Mesendoderm (in vitro differentiated cells): ENCODE data around the gene ZNF611.
A peak's percentile ranks its signal among the peaks of the same experiment; 100 is the strongest.
"Not testable (repeated sequence)": the region's sequence is repeated elsewhere in the genome, so short reads cannot be mapped to it uniquely, and the experiment has no call there.

Source experiments
- DNase-seq: peaks from one replicate; pipeline ENCODE4 v3.0.0; 2013
- H2AK5ac ChIP-seq: 2 replicates; pipeline ENCODE4 v1.6.1; 2013; ENCODE audit warnings: low read length, inconsistent platforms
- H2BK120ac ChIP-seq: 2 replicates; pipeline ENCODE4 v1.6.1; 2013; ENCODE audit warnings: low read depth, mild to moderate bottlenecking, low read length, moderate library complexity, mixed read lengths
- H2BK15ac ChIP-seq: replicated peaks from 2 replicates; pipeline ENCODE4 v1.6.1; 2013; ENCODE audit warnings: low read depth, mild to moderate bottlenecking, moderate library complexity
- H2BK5ac ChIP-seq: 2 replicates; pipeline ENCODE4 v1.6.1; 2013; ENCODE audit warnings: low read length, inconsistent platforms
- H3K18ac ChIP-seq: 2 replicates; pipeline ENCODE4 v1.6.1; 2013; ENCODE audit warnings: mild to moderate bottlenecking, low read length, mixed read lengths
- H3K23ac ChIP-seq: one replicate; pipeline ENCODE4 v1.6.1; 2013; ENCODE audit warnings: low read length
- H3K27ac ChIP-seq: 2 replicates; pipeline ENCODE4 v1.5.1; 2013; ENCODE audit warnings: low read depth, mild to moderate bottlenecking, inconsistent platforms, low read length, moderate library complexity
- H3K27me3 ChIP-seq: 2 replicates; pipeline ENCODE4 v1.6.1; 2013; ENCODE audit warnings: low read length, control low read depth, mild to moderate bottlenecking, inconsistent platforms; ENCODE audit not compliant: insufficient read depth, poor library complexity
- H3K36me3 ChIP-seq: 2 replicates; pipeline ENCODE4 v1.6.1; 2013; ENCODE audit warnings: low read length, inconsistent platforms; ENCODE audit not compliant: control insufficient read depth, insufficient read depth
- H3K4ac ChIP-seq: one replicate; pipeline ENCODE4 v1.6.1; 2013; ENCODE audit warnings: low read depth, mild to moderate bottlenecking, low read length, moderate library complexity
- H3K4me1 ChIP-seq: 2 replicates; pipeline ENCODE4 v1.6.1; 2013; ENCODE audit warnings: low read depth, low read length, inconsistent platforms; ENCODE audit not compliant: control insufficient read depth
- H3K4me2 ChIP-seq: 2 replicates; pipeline ENCODE4 v1.6.1; 2013; ENCODE audit warnings: low read length
- H3K4me3 ChIP-seq: 2 replicates; pipeline ENCODE4 v1.5.1; 2013; ENCODE audit warnings: mild to moderate bottlenecking, low read length
- H3K56ac ChIP-seq: one replicate; pipeline ENCODE4 v1.6.1; 2013; ENCODE audit warnings: low read length
- H3K79me1 ChIP-seq: 2 replicates; pipeline ENCODE4 v1.6.1; 2013; ENCODE audit warnings: low read length, inconsistent platforms
- H3K79me2 ChIP-seq: 2 replicates; pipeline ENCODE4 v1.6.1; 2013; ENCODE audit warnings: mild to moderate bottlenecking, low read length; ENCODE audit not compliant: control insufficient read depth, insufficient read depth
- H3K9ac ChIP-seq: 2 replicates; pipeline ENCODE4 v1.6.1; 2013; ENCODE audit warnings: low read length, inconsistent platforms
- H4K5ac ChIP-seq: one replicate; pipeline ENCODE4 v1.6.1; 2013; ENCODE audit warnings: low read length
- H4K8ac ChIP-seq: one replicate; pipeline ENCODE4 v1.6.1; 2013; ENCODE audit warnings: low read depth, mild to moderate bottlenecking, control low read depth, low read length, moderate library complexity
- WGBS: extraction: QIAGEN DNeasy Blood & Tissue Kit; methylation state at CpG from one replicate; pipeline ENCODE4 v1.1.7; 2013; ENCODE audit warnings: low lambda C conversion rate, missing lambda C conversion rate; ENCODE audit not compliant: insufficient coverage; ENCODE audit errors: extremely low coverage; 5-methylcytosine and 5-hydroxymethylcytosine counted together

The ZNF611 gene

GRCh38 chr19:52724701-52725514 lies 9.9 kb downstream of the ZNF611 start:
- DNase-seq, result no peak
- H2BK15ac ChIP-seq, result no peak overlapping the region
- H3K27ac ChIP-seq, result peak overlapping the region; percentile 56
- H3K18ac ChIP-seq, result peak overlapping the region; percentile 34
- peak overlapping the region; percentile 47 for H3K56ac ChIP-seq
- no peak overlapping the region for H2AK5ac ChIP-seq
- H3K4me3 ChIP-seq, result no peak overlapping the region
- WGBS, result no CpG with 5 or more reads among the region's 23 CpGs
- H4K8ac ChIP-seq, result no peak overlapping the region
- H3K23ac ChIP-seq, result peak overlapping the region; percentile 32
- H3K4me1 ChIP-seq, result peaks cover 5% of the 10 kb centered on the region
- H3K9ac ChIP-seq, result no peak overlapping the region
- no peak overlapping the region for H2BK5ac ChIP-seq
- no peak overlapping the region for H2BK120ac ChIP-seq
- no peak overlapping the region for H4K5ac ChIP-seq
- no peaks in the 10 kb centered on the region for H3K27me3 ChIP-seq
- H3K4ac ChIP-seq, result no peak overlapping the region
- no peak overlapping the region for H3K4me2 ChIP-seq
- H3K79me1 ChIP-seq, result no peaks in the 10 kb centered on the region
- no peaks in the 10 kb centered on the region for H3K79me2 ChIP-seq
- H3K36me3 ChIP-seq, result no peaks in the 10 kb centered on the region

GRCh38 chr19:52723907-52724598 lies 10.8 kb downstream of the ZNF611 start:
- H3K9ac ChIP-seq, H4K5ac ChIP-seq, H3K36me3 ChIP-seq, H3K4me2 ChIP-seq, H3K4ac ChIP-seq, H3K4me1 ChIP-seq, H2BK120ac ChIP-seq, H3K23ac ChIP-seq, H2AK5ac ChIP-seq, H4K8ac ChIP-seq, H3K79me2 ChIP-seq, H2BK15ac ChIP-seq, H3K18ac ChIP-seq, H2BK5ac ChIP-seq, H3K79me1 ChIP-seq, H3K27me3 ChIP-seq, H3K4me3 ChIP-seq, H3K56ac ChIP-seq: not testable (repeated sequence)
- peak; percentile 89 for DNase-seq
- WGBS, result 100% methylated on average over 1 of the region's 9 CpGs
- H3K27ac ChIP-seq, result peak overlapping the region; percentile 78

DNA sequence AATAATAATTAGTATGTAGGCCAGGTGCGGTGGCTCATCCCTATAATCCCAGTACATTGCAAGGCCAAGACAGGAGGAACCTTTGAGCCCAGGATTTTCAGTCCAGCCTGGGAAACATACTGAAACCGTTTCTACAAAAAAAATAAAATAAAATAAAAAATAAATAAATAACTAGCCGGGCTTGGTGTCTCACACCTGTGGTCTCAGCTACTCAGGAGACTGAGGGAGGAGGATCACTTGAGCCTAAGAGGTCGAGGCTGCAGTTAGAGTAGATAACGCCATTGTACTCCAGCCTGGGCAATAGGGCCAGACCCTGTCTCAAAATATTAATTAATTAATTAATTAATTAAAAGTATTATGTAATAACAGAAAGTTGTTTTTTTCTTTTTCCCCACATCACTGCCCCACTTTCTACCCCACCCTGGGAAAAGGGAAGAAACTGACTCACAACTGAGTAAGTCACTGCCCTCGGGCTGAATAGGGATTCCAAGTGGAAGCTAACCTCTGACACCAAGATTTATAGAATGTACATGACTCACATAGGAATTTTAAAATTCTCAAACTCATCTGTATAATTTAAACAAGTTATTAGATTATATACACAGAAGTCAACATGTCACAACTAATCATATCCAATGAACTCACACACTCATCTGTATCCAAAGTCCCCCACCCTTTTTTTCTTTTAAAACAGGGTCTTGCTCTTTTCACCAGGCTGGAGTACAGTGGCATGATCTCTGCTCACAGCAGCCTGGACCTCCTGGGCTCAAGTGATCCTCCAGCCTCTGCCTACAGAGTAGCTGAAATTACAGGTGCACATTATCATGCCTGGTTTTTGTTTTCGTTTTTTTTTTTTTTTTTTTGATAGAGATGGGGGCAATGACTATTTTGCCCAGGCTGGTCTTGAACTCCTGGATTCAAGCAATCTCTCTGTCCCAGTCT lies 12.5 kb downstream of the ZNF611 start:
- no peaks in the 10 kb centered on the region for H3K27me3 ChIP-seq
- H3K4me1 ChIP-seq, result peaks cover 5% of the 10 kb centered on the region
- H3K79me1 ChIP-seq, result no peaks in the 10 kb centered on the region
- H2AK5ac ChIP-seq, result no peak overlapping the region
- no peaks in the 10 kb centered on the region for H3K79me2 ChIP-seq
- WGBS, result no CpG with 5 or more reads among the region's 7 CpGs
- H4K8ac ChIP-seq, result no peak overlapping the region
- no peak overlapping the region for H2BK120ac ChIP-seq
- no peak overlapping the region for H3K4ac ChIP-seq
- no peak overlapping the region for H3K23ac ChIP-seq
- no peak for DNase-seq
- no peaks in the 10 kb centered on the region for H3K36me3 ChIP-seq
- no peak overlapping the region for H2BK15ac ChIP-seq
- H4K5ac ChIP-seq, result no peak overlapping the region
- H3K4me3 ChIP-seq, result no peak overlapping the region
- no peak overlapping the region for H3K27ac ChIP-seq
- no peak overlapping the region for H3K18ac ChIP-seq
- no peak overlapping the region for H3K56ac ChIP-seq
- H3K4me2 ChIP-seq, result no peak overlapping the region
- no peak overlapping the region for H3K9ac ChIP-seq
- no peak overlapping the region for H2BK5ac ChIP-seq

- H3K79me2 ChIP-seq, H3K36me3 ChIP-seq: not testable (repeated sequence)
Measured at GRCh38 chr19:52720541-52720940, 14.3 kb downstream of the ZNF611 start.

DNA sequence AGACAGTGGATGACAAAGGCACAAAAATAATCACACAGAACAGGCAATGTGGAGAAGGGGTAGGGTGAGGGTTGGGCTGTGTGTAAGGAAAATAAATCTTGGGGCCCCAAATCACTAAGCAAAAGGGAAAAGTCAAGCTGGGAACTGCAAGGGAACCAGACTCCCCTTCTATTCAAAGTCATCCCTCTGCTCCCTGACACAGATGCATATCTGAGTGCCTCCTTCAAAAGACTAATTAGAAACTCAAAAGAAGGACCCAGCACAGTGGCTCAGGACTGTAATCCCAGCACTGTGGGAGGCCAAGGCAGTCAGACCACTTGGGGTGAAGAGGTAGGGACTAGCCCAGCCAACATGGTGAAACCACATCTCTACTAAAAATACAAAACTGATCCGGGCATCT lies 18.3 kb downstream of the ZNF611 start:
- Histone ChIP-seq H3K4me3 (no peak overlapping the region), H3K4me1 (no peaks in the 10 kb centered on the region), H3K27ac (no peak overlapping the region), H2BK120ac (no peak overlapping the region), H3K9ac (no peak overlapping the region), H3K36me3 (no peaks in the 10 kb centered on the region), H3K56ac (peak overlapping the region; percentile 44), H3K27me3 (no peaks in the 10 kb centered on the region), H4K5ac (no peak overlapping the region), H3K79me2 (no peaks in the 10 kb centered on the region), H2BK15ac (no peak overlapping the region), H3K79me1 (no peaks in the 10 kb centered on the region), H4K8ac (no peak overlapping the region), H2BK5ac (no peak overlapping the region), H3K18ac (no peak overlapping the region), H2AK5ac (no peak overlapping the region), H3K23ac (no peak overlapping the region), H3K4me2 (no peak overlapping the region), H3K4ac (no peak overlapping the region)
- WGBS, result no CpG with 5 or more reads among the region's 1 CpG
- peak; percentile 66 for DNase-seq

More at GRCh38 chr19:52720541-52720940, 14.3 kb downstream of the ZNF611 start:
- not testable (repeated sequence) for H3K4me3 ChIP-seq, DNase-seq, H2AK5ac ChIP-seq, H3K9ac ChIP-seq, H3K27me3 ChIP-seq, H3K4ac ChIP-seq, H3K23ac ChIP-seq, H3K18ac ChIP-seq, H3K79me1 ChIP-seq, H4K5ac ChIP-seq, H2BK5ac ChIP-seq, H3K56ac ChIP-seq, H3K4me1 ChIP-seq, H2BK15ac ChIP-seq, H4K8ac ChIP-seq, H3K27ac ChIP-seq, H3K4me2 ChIP-seq, H2BK120ac ChIP-seq
- no CpG with 5 or more reads among the region's 21 CpGs for WGBS
